ENCODE data around the gene LRRC36. TPM values are rescaled to one million over a fixed set of nuclear protein-coding genes. Genes with fewer than 3 reads are reported as not detected.

LRRC36 gene
- total RNA-seq, 1 donor from 2014 or later, result not detected

- Histone ChIP-seq H3K4me3 (no peak overlapping the region), H3K9me3 (replicated peaks) (no peaks in the 10 kb centered on the region), H3K27ac (replicated peaks) (no peak overlapping the region), H3K27me3 (ENCODE audit: low read depth) (peaks cover 1% of the 10 kb centered on the region), H3K36me3 (no peaks in the 10 kb centered on the region), H3K4me1 (peaks cover 27% of the 10 kb centered on the region)
- DNase-seq, result no peak
- no peak for TF ChIP-seq CTCF (IDR thresholded peaks at IDR 0.05; ENCODE audit: borderline replicate concordance)
- intact Hi-C loops (cut with micrococcal nuclease), result no loop called here
Observed at GRCh38 chr16:67388591-67388990, 62.0 kb downstream of the LRRC36 start.

- TF ChIP-seq CTCF (IDR thresholded peaks at IDR 0.05; ENCODE audit: borderline replicate concordance), result no peak
- DNase-seq, result peak; percentile 46
- peaks cover 41% of the 10 kb centered on the region for H3K4me1 ChIP-seq
- H3K4me3 ChIP-seq, result no peak overlapping the region
- intact Hi-C loops (cut with micrococcal nuclease), result no loop called here
- no peak overlapping the region for H3K27ac ChIP-seq (replicated peaks)
- H3K36me3 ChIP-seq, result no peaks in the 10 kb centered on the region
- peaks cover 17% of the 10 kb centered on the region for H3K27me3 ChIP-seq (ENCODE audit: low read depth)
- no peaks in the 10 kb centered on the region for H3K9me3 ChIP-seq (replicated peaks)
Observed at GRCh38 chr16:67389911-67390815, 63.5 kb downstream of the LRRC36 start.

- Histone ChIP-seq H3K36me3 (no peaks in the 10 kb centered on the region), H3K4me1 (peaks cover 49% of the 10 kb centered on the region), H3K9me3 (replicated peaks) (no peaks in the 10 kb centered on the region), H3K4me3 (peak overlapping the region; percentile 66), H3K27me3 (ENCODE audit: low read depth) (peaks cover 19% of the 10 kb centered on the region), H3K27ac (replicated peaks) (peak overlapping the region; percentile 69)
- intact Hi-C loops (cut with micrococcal nuclease), result no loop called here
- DNase-seq, result no peak
- TF ChIP-seq CTCF (IDR thresholded peaks at IDR 0.05; ENCODE audit: borderline replicate concordance), result no peak
Observed at GRCh38 chr16:67390816-67391423, 64.3 kb downstream of the LRRC36 start.

- Histone ChIP-seq H3K4me3 (peak overlapping the region; percentile 66), H3K27me3 (ENCODE audit: low read depth) (peaks cover 19% of the 10 kb centered on the region), H3K9me3 (replicated peaks) (no peaks in the 10 kb centered on the region), H3K36me3 (no peaks in the 10 kb centered on the region), H3K4me1 (peaks cover 56% of the 10 kb centered on the region), H3K27ac (replicated peaks) (peak overlapping the region; percentile 69)
- TF ChIP-seq CTCF (IDR thresholded peaks at IDR 0.05; ENCODE audit: borderline replicate concordance), result no peak
- intact Hi-C loops (cut with micrococcal nuclease), result no loop called here
- no peak for DNase-seq
Observed at GRCh38 chr16:67391424-67392300, 65.0 kb downstream of the LRRC36 start.
